Mammary epithelial cell (primary cell): Measurements from ENCODE around the gene ITPRID1.

Experiments used
- EZH2 ChIP-seq: IDR thresholded peaks from 2 replicates; pipeline ENCODE4 v1.6.1; 2012; ENCODE audit warnings: low read length, inconsistent platforms, borderline replicate concordance
- TF ChIP-seq, protein P1 (sequence below), 2 donors: IDR thresholded peaks in 1 of 2; conservative IDR thresholded peaks in 1 of 2; 2 replicates each; pipeline ENCODE4 v1.5.1; 2011 to 2012; ENCODE audit warnings: inconsistent platforms in 2 of 2, low read length in 2 of 2, mild to moderate bottlenecking in 2 of 2, control low read depth in 1 of 2, low read depth in 1 of 2; ENCODE audit not compliant: insufficient read depth in 1 of 2; ENCODE audit errors: extremely low read depth in 1 of 2

DNA sequence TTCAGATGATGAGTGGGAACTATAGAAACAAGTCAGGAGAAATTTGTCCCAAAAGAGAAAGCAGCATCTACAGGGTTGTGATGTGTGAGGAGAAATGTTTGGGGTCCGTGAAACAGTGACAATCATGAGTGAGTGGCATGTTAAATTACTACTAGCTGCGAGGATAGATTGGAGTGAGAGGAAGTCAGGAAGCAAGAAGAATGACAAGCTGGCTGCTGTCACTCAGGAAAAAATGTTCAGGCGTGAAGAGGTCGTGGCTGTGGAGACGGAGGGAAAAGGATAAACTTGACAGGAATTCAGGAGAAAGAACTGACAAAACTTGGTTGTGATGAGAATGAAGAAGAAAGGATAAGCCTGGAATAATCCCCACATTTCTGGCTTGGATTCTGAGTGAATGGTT lies 5.1 kb upstream of the ITPRID1 start:
- TF ChIP-seq, protein P1, sequence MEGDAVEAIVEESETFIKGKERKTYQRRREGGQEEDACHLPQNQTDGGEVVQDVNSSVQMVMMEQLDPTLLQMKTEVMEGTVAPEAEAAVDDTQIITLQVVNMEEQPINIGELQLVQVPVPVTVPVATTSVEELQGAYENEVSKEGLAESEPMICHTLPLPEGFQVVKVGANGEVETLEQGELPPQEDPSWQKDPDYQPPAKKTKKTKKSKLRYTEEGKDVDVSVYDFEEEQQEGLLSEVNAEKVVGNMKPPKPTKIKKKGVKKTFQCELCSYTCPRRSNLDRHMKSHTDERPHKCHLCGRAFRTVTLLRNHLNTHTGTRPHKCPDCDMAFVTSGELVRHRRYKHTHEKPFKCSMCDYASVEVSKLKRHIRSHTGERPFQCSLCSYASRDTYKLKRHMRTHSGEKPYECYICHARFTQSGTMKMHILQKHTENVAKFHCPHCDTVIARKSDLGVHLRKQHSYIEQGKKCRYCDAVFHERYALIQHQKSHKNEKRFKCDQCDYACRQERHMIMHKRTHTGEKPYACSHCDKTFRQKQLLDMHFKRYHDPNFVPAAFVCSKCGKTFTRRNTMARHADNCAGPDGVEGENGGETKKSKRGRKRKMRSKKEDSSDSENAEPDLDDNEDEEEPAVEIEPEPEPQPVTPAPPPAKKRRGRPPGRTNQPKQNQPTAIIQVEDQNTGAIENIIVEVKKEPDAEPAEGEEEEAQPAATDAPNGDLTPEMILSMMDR (conservative IDR thresholded peaks at IDR 0.05 in 1 of 2, IDR thresholded peaks at IDR 0.05 in 1 of 2; ENCODE audit: extremely low read depth in 1 of 2, insufficient read depth in 1 of 2, low read depth in 1 of 2, low read length in 2 of 2), result no peak
- TF ChIP-seq EZH2, result no peak
